Stimulated activated memory B cell treated with anti-CD40 and anti-IgM and Interleukin-4, amounts not matched to agents 10 μg/mL and 1 μg/mL and 100 μg/mL, for 72 hours (primary cell): ENCODE results near the gene SBF2.
"Not testable (repeated sequence)": the region's sequence is repeated elsewhere in the genome, so short reads cannot be mapped to it uniquely, and the experiment has no call there.

Experiments used
- ATAC-seq: fragments of 150-1000 bp; cut with Tn5 transposase; 2 replicates; pipeline ENCODE4 v1.10.0; 2021
- H3K27ac Mint-ChIP-seq: one replicate; pipeline ENCODE4 v1.8.0; 2022; ENCODE audit warnings: mild to moderate bottlenecking, mixed read lengths
- H3K27me3 Mint-ChIP-seq: one replicate; pipeline ENCODE4 v1.8.0; 2022; ENCODE audit warnings: mixed read lengths
- H3K36me3 Mint-ChIP-seq: one replicate; pipeline ENCODE4 v1.8.0; 2022; ENCODE audit warnings: mixed read lengths
- H3K4me1 Mint-ChIP-seq: one replicate; pipeline ENCODE4 v1.8.0; 2022; ENCODE audit warnings: mixed read lengths
- H3K4me3 Mint-ChIP-seq: one replicate; pipeline ENCODE4 v1.8.0; 2022; ENCODE audit warnings: mild to moderate bottlenecking, moderate library complexity, mixed read lengths
- H3K9me3 Mint-ChIP-seq: one replicate; pipeline ENCODE4 v1.8.0; 2022; ENCODE audit warnings: mixed read lengths

Gene SBF2

DNA sequence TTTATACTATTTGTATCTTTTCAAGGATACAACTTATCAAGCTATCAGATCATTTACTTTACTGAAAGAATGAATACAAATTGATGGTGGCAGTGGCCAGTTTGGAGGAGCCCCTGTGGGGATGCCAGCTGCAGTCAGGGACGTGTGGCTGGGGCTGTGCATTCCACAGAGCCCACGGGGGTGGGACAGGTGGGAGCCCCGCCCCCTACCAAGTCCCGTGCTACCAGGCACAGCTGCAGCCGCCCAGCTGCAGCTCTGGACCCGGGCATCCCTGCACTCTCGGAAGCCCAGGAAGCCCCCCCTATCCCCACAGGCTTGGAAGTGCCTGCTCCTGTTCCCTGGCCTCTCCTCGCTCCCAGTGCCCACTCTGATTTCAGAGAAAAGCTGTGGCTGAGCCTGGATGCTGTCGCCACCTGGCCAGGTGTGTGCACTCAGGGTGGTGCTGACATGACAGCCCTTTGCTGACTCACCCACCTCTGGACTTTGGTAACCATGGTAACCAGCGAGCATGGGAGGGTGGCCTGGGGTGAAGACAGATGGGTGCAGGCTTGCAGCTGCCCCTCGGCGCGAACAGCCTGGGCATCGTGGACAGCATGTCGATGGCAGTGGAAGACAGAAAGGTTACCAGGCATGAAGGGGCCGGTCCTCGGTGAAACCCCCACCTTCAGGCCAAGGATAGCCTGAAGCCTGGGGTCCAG is 138.1 kb downstream of the SBF2 start:
- Mint-ChIP-seq H3K9me3 (peaks cover 14% of the 10 kb centered on the region), H3K27me3 (no peaks in the 10 kb centered on the region), H3K4me3 (no peak overlapping the region), H3K4me1 (no peaks in the 10 kb centered on the region), H3K36me3 (peaks cover 15% of the 10 kb centered on the region), H3K27ac (no peak overlapping the region)
- no peak for ATAC-seq

DNA sequence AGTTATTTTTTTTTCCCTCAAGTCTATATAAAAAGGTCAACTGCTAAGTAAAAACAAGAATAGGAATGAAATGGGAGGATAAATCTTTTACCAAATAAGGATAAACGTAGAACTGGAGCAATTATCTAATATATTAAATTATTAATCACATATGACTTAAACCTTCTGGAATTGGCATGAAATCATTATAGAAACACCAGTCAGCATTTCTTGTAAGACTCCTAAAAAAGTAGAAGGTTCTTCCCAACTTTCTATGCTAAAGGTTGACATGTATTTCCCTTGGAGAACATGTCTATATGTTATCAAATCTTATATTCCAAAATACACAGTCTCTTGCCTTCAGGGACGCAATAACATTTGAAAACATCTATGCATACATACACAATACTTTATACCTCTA is 143.2 kb downstream of the SBF2 start:
- Mint-ChIP-seq H3K27me3 (no peaks in the 10 kb centered on the region), H3K27ac (no peak overlapping the region), H3K4me3 (no peak overlapping the region), H3K36me3 (peaks cover 6% of the 10 kb centered on the region), H3K4me1 (no peaks in the 10 kb centered on the region), H3K9me3 (peaks cover 5% of the 10 kb centered on the region)
- ATAC-seq, result no peak

DNA sequence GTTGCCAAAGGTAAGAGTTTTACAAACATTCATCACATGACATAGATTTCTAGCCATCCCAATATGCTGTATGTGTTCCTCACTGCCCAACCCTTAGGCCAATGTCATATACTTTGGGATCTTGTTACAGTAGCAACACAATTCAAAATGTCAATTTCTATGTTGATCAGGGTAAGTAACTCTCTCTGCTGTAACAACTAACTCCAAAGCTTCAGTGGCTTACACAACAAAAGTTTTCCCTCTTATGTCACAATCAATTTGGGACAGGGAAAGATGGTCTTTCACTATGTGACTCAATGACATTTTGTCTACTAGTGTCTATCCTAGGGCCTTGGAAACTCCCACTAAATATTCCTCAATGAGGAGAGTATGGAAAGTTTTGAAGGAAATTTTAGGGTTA is 144.5 kb downstream of the SBF2 start:
- H3K36me3 Mint-ChIP-seq, result peaks cover 6% of the 10 kb centered on the region
- peaks cover 5% of the 10 kb centered on the region for H3K9me3 Mint-ChIP-seq
- H3K4me1 Mint-ChIP-seq, result no peaks in the 10 kb centered on the region
- no peaks in the 10 kb centered on the region for H3K27me3 Mint-ChIP-seq
- H3K27ac Mint-ChIP-seq, result no peak overlapping the region
- no peak for ATAC-seq
- H3K4me3 Mint-ChIP-seq, result no peak overlapping the region

DNA sequence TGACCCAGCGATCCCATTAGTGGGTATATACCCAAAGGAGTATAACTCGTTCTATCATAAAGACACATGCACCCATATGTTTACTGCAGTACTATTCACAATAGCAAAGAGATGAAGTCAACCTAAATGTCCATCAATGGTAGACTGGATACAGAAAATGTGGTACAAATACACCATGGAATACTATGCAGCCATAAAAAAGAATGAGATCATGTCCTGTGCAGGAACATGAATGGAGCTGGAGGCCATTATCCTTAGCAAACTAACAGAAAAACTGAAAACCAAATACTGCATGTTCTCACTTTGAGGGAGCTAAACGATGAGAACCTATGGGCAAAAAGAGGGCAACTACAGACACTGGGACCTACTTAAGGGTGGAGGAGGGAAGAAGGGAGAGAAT is 146.8 kb downstream of the SBF2 start:
- no peaks in the 10 kb centered on the region for H3K27me3 Mint-ChIP-seq
- H3K9me3 Mint-ChIP-seq, result peaks cover 5% of the 10 kb centered on the region
- H3K36me3 Mint-ChIP-seq, result peaks cover 6% of the 10 kb centered on the region
- H3K27ac Mint-ChIP-seq, result no peak overlapping the region
- no peak overlapping the region for H3K4me3 Mint-ChIP-seq
- ATAC-seq, result no peak
- no peaks in the 10 kb centered on the region for H3K4me1 Mint-ChIP-seq

DNA sequence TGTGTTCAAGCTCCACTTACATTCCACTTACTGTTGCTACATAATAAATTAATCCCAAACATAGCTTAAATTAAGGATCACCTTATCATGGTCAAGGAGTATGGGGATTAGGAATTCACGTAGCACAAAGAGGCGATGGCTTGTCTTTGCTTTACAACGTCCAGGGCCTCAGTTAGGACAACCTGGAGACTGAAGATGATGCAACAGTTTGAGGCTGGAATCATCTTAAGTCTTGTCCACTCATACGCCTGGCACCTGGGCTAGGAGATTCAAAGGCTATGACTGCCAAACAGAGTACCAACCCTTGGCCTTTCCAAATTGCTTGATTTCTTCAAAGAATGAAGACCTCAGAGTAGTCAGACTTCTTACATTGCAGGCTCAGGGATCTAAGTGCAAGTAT is 149.1 kb downstream of the SBF2 start:
- Mint-ChIP-seq H3K4me3 (no peak overlapping the region), H3K36me3 (peaks cover 6% of the 10 kb centered on the region), H3K27me3 (no peaks in the 10 kb centered on the region), H3K27ac (no peak overlapping the region), H3K4me1 (no peaks in the 10 kb centered on the region), H3K9me3 (peaks cover 5% of the 10 kb centered on the region)
- ATAC-seq, result no peak

DNA sequence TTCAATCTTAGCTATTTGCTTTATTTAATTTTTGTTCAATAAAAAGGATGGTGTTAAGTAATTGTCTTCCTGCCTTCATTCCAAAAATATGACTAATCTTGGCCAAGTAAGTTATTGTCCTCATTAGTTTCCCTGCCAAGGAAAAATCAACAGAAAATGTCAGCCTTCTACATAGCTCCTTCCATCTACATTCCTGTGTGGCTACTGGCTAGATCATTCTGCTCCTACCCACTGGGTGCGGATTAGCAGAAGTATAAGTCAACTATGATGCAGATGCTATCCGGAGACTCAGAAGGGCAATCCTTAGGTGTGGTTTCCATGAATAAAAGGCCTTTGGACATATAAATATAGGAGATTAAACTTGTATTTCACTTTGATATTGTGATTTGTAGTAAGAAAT is 154.4 kb downstream of the SBF2 start:
- Mint-ChIP-seq H3K4me3 (no peak overlapping the region), H3K27me3 (no peaks in the 10 kb centered on the region), H3K4me1 (no peaks in the 10 kb centered on the region), H3K27ac (no peak overlapping the region), H3K36me3 (peaks cover 22% of the 10 kb centered on the region), H3K9me3 (peaks cover 13% of the 10 kb centered on the region)
- ATAC-seq, result no peak

DNA sequence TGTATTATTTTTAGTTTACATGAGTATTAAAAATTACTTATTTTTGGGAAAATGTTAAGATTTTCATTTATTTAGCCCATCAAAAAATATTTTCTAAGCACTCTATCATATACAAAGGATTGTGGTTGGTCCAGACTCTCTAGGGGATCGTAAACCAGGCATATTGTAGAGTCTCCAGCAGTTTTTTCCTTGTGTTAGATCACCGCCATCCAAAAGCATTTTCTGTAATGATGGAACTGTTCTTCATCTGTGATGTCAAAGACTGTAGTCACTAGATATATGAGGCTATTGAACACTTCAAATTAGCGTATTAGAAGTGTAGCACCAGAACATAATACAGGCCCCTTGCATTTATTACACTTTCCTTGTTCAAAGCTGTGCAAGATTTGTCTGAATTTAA is 154.9 kb downstream of the SBF2 start:
- Mint-ChIP-seq H3K27ac (no peak overlapping the region), H3K4me1 (no peaks in the 10 kb centered on the region), H3K27me3 (no peaks in the 10 kb centered on the region), H3K36me3 (peaks cover 27% of the 10 kb centered on the region), H3K9me3 (peaks cover 13% of the 10 kb centered on the region), H3K4me3 (no peak overlapping the region)
- ATAC-seq, result no peak

DNA sequence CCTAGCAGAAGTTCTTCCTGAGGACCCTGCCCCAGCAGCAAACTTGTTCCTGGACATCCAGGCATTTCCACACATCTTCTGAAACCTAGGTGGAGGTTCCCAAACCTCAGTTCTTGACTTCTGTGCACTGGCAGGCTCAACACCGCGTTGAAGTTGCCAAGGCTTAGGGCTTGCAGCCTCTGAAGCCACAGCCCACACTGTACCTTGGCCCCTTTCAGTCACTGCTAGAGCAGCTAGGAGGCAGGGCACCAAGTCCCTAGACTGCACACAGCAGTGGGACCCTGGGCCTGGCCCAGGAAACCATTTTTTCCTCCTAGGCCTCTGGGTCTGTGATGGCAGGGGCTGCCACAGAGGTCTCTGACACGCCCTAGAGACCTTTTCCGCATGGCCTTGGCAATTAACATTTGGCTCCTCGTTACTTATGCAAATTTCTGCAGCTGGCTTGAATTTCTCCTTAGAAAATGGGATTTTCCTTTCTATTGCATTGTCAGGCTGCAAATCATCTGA is 159.0 kb downstream of the SBF2 start:
- Mint-ChIP-seq H3K4me3 (no peak overlapping the region), H3K4me1 (no peaks in the 10 kb centered on the region), H3K27me3 (no peaks in the 10 kb centered on the region), H3K27ac (no peak overlapping the region), H3K9me3 (peaks cover 13% of the 10 kb centered on the region), H3K36me3 (peaks cover 32% of the 10 kb centered on the region)
- no peak for ATAC-seq

DNA sequence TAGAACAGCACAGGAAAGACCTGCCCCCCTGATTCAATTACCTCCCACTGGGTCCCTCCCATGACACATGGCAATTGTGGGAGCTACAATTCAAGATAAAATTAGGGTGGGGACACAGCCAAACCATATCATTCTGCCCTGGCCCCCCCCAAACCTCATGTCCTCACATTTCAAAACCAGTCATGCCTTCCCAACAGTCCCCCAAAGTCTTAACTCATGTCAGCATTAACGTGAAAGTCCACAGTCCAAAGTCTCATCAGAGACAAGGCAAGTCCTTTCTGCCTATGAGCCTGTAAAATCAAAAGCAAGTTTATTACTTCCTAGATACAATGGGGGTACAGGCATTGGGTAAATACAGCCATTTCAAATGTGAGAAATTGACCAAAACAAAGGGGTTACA is 159.8 kb downstream of the SBF2 start:
- not testable (repeated sequence) for H3K4me1 Mint-ChIP-seq, H3K27me3 Mint-ChIP-seq, H3K4me3 Mint-ChIP-seq, H3K27ac Mint-ChIP-seq, ATAC-seq
- Mint-ChIP-seq H3K9me3 (peaks cover 13% of the 10 kb centered on the region), H3K36me3 (peaks cover 32% of the 10 kb centered on the region)

DNA sequence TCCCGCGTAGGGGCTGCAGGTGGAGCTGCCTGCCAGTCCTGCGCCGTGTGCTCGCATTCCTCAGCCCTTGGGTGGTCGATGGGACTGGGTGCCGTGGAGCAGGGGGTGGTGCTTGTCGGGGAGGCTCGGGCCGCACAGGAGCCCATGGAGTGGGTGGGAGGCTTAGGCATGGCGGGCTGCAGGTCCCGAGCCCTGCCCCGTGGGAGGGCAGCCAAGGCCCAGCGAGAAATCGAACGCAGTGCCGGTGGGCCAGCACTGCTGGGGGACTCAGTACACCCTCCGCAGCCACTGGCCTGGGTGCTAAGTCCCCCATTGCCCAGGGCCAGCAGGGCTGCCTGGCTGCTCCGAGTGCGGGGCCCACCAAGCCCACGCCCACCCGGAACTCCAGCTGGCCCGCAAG is 160.8 kb downstream of the SBF2 start:
- H3K4me3 Mint-ChIP-seq, H3K27ac Mint-ChIP-seq, ATAC-seq, H3K27me3 Mint-ChIP-seq, H3K4me1 Mint-ChIP-seq: not testable (repeated sequence)
- peaks cover 13% of the 10 kb centered on the region for H3K9me3 Mint-ChIP-seq
- H3K36me3 Mint-ChIP-seq, result peaks cover 28% of the 10 kb centered on the region

DNA sequence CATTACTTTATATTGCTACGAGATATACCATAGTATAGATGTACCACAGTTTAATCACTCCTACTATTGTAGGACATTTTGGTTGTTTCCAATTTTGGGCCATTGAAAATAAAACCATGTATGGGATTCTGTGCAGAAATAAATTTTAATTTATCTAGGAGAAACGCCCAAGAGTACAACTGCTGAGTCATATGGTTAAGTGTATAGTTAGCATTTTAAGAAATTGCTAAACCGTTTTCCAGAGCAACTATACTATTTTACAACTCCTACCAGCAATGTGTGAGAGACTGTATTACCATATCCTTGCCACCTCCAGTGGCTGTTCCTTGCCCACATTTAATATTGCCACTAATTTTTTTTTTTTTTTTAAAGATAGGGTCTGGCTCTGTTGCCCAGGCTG is 163.1 kb downstream of the SBF2 start:
- Mint-ChIP-seq H3K27me3 (no peaks in the 10 kb centered on the region), H3K36me3 (peaks cover 22% of the 10 kb centered on the region), H3K4me1 (no peaks in the 10 kb centered on the region), H3K27ac (no peak overlapping the region), H3K9me3 (peaks cover 7% of the 10 kb centered on the region), H3K4me3 (no peak overlapping the region)
- no peak for ATAC-seq

DNA sequence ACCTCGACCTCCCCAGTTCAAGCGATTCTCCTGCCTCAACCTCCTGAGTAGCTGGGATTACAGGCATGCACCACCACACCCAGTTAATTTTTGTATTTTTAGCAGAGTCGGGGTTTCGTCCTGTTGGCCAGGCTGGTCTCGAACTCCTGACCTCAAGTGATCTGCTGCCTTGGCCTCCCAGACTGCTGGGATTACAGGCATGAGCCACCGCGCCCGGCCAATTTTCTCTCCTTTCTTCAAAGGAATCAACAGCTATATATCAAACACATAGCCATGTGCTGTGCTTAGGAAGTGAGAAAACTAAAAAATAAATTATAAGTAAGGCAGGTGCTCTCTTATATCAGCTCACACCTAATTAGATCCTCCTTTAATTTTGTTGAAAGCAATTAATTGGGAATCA is 164.8 kb downstream of the SBF2 start:
- ATAC-seq, H3K27me3 Mint-ChIP-seq, H3K4me3 Mint-ChIP-seq, H3K27ac Mint-ChIP-seq, H3K9me3 Mint-ChIP-seq, H3K4me1 Mint-ChIP-seq, H3K36me3 Mint-ChIP-seq: not testable (repeated sequence)

DNA sequence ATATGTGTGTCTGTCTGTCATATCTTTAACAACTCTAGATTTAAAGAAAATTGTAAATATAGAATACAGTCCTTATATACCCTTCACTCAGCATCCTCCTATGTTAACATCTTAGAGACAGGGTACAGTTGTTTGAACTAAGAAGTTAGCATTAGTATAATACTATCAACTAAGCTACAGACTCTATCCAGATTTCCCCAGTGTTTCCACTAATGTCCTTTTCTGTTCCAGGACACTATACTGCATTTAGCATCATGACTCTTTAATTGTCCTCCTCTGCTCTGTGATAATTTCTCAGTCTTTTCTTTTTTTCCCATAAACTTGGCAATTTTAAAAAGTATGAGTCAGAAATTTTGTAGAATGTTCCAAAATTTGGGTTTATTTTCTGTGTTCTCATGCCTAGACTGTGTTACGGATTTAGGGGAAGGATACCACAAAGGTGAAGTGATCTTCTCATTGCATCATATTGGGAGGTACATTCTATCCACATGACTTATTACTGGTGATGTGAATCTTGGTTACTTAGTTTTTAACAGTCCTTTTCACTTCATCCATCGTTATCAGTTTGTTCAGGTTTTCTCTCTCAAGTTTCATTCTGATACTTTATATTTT is 168.4 kb downstream of the SBF2 start:
- Mint-ChIP-seq H3K4me1 (no peaks in the 10 kb centered on the region), H3K9me3 (no peaks in the 10 kb centered on the region), H3K27me3 (no peaks in the 10 kb centered on the region), H3K27ac (no peak overlapping the region), H3K4me3 (no peak overlapping the region), H3K36me3 (no peaks in the 10 kb centered on the region)
- no peak for ATAC-seq

DNA sequence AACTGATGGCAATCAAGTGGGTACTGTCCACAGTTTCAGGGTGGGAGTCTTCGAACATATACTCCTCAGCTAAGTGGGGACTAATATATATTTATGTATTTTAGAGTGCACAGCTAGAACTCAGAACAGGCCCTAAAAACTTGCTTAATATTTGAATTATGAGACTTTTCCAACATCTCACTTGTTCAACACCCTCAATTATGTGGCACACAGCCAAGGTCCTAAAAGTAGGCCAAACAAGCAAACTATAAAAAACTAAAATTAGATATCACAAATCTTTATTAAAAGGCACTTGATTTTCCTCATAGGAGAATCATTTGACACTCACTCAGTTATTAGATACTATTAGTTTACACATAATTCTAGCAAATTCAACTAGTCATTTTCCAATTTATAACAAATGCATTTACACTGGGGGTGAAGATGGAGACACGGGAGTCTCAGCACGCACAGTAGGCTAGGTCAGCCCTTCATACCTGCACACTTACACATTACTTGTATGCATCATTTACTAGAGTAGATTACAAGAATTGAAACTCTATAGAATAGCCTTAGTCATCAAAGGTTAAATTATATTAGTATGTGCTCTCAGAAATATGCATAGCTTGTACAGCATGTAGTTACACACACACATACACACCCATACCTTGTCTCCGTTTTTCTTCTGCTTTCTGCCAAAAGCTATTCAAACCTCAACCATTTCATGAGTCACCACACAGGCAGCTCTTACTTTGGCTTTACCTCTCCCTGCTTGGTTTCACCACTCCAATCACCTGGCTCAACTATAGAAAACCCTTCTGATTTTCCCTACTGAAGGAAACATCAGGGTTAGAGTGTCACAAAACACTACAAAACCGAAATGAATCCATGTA is 171.5 kb downstream of the SBF2 start:
- Mint-ChIP-seq H3K4me3 (no peak overlapping the region), H3K4me1 (no peaks in the 10 kb centered on the region), H3K27me3 (no peaks in the 10 kb centered on the region), H3K9me3 (no peaks in the 10 kb centered on the region), H3K36me3 (no peaks in the 10 kb centered on the region), H3K27ac (no peak overlapping the region)
- ATAC-seq, result peak; percentile 20

DNA sequence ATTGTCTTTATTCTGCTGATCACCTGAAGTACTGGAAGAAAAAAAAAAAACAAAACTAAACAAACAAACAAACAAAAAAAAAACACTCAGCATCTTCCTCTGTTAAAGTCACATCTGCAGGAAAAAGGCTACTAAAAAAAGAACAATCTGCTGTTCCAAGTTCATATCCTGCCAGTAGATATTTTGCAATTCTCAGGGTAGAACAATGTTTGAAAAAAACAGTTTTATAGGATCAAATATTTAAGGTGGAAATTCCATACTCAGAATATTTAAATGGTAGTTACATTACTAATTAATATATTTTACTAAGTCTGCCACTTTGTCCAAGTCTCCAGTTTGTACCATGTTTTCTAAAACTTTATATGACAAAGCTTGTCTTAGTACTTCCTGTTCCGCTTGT is 175.2 kb downstream of the SBF2 start:
- Mint-ChIP-seq H3K9me3 (peaks cover 3% of the 10 kb centered on the region), H3K36me3 (peaks cover 12% of the 10 kb centered on the region), H3K4me1 (no peaks in the 10 kb centered on the region), H3K27ac (no peak overlapping the region), H3K4me3 (no peak overlapping the region), H3K27me3 (no peaks in the 10 kb centered on the region)
- no peak for ATAC-seq
